NCI-H510A treated with DMSO at 0.1 percent for 48 hours (cell line): ENCODE results near the gene MRGPRX4.
"Not testable (repeated sequence)": the region's sequence is repeated elsewhere in the genome, so short reads cannot be mapped to it uniquely, and the experiment has no call there.

Experiments used
- DNase-seq: peaks from one replicate; lab custom pipeline; 2025; lab: John Stamatoyannopoulos, UW

Gene MRGPRX4

DNA sequence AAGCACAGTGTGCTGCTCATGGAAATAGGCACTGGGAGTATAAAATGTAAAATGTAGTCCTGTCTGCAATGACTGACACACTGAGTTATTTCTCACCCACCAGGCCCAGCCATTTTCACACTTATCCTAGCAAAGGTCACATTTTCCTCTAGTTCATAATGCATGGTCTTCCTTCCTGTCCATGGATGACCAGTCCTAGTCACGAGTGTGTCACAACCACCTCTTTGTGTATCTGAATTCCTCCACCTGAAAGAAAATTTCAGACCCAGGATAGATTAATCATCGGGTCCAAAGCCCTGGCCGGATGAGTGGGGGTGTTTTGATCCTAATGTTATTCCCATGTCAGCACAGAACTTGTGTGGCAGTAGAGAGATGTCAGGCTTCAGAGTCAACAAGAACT is at the start of gene MRGPRX4:
MRGPRX4 (plus strand) TSS at position 172 of the 400 bp plus-strand sequence. CDS start 420 bp downstream, outside the sequence.
- no peak for DNase-seq

- DNase-seq = not testable (repeated sequence)
Observed at GRCh38 chr11:18131115-18131514, 41.5 kb upstream of the MRGPRX4 start.

DNA sequence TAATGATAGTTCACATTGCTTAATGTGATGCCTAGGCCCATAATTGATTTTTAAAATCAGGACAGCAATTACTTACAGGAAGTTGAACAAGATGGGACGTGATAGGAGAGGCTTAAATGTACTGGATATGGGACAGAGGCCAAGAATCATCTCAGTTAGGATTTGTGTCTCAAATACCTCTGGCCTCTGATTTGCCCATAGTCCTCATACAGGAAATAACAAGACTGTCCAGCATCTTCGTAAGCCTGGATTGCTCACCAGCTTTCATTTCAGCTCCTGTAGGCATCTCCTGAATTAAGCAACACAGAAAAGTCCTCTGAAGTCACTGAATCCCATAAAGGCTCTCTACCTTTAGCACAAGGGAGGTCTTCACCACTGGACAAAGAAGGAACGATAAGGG is 40.3 kb upstream of the MRGPRX4 start, which contains the start of gene MRGPRX3:
MRGPRX3 (plus strand) TSS at position 231 of the 400 bp plus-strand sequence. CDS start 4,632 bp downstream, outside the sequence.
- no peak for DNase-seq

DNA sequence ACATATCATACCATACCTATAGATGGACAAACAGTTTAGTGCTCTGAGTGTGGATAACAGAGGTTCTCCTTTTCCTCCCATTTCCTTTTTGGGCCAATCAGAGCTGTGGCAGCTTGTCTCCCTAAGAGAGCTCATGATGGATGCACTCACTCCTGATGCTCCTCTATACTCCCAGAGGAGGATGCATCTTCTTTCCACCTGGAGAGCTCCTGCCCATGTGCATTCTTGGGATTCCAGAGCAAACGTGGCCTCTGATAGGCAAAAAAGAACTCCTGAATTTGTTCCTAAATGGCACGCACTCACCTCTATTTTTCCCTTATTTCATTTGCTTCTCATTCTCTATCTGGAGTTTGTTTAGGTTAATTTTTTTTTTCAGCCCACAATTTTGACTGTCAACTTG is 37.3 kb upstream of the MRGPRX4 start:
- no peak for DNase-seq

GRCh38 chr11:18137186-18137800 is 35.3 kb upstream of the MRGPRX4 start:
- no peak for DNase-seq

DNA sequence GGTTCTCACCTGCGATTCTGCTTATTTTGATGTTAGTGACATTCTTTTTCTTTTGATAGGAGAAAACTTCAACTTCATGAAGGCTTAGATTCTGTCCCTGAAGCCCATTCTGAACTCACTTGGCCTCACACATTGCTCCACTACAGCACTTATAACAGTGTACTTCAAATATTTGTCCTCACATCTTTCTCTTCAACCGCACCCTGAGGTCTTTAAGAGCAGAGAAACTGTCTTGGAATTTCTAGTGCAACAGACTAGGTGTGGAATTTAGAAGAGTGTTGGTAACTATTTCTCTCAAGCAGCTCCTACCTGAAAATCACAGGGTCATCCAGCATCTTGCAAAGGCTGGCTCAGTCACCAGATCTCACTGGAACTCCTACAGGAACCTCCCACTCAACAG is 32.5 kb upstream of the MRGPRX4 start:
- DNase-seq = no peak

- DNase-seq = no peak
Observed at GRCh38 chr11:18144243-18144642, 28.4 kb upstream of the MRGPRX4 start.

GRCh38 chr11:18145025-18145424 is 27.6 kb upstream of the MRGPRX4 start:
- DNase-seq = no peak

- no peak for DNase-seq
Observed at GRCh38 chr11:18145837-18146236, 26.8 kb upstream of the MRGPRX4 start.

DNA sequence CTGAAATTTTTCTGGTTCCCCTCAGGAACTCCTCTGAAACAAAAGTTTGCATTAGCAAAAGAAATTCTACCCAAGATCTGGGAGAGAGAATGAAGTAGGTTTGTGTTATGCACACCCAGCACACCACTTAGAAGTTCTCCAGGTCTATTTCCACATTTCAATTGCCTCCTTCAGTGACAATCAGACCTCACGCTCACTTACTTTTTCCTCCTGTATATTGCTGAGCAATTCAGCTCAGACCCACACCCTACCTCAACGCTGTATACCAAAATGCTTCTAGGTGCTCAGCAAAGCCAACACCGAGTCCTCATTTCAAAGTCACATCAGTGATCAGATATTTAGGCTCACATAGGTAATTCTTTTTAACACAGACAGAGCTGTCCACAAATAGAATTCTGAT is 21.1 kb upstream of the MRGPRX4 start:
- no peak for DNase-seq

- no peak for DNase-seq
Observed at GRCh38 chr11:18168372-18168771, 4.3 kb upstream of the MRGPRX4 start.

GRCh38 chr11:18171377-18172000 is 1.1 kb upstream of the MRGPRX4 start:
- DNase-seq = no peak

DNA sequence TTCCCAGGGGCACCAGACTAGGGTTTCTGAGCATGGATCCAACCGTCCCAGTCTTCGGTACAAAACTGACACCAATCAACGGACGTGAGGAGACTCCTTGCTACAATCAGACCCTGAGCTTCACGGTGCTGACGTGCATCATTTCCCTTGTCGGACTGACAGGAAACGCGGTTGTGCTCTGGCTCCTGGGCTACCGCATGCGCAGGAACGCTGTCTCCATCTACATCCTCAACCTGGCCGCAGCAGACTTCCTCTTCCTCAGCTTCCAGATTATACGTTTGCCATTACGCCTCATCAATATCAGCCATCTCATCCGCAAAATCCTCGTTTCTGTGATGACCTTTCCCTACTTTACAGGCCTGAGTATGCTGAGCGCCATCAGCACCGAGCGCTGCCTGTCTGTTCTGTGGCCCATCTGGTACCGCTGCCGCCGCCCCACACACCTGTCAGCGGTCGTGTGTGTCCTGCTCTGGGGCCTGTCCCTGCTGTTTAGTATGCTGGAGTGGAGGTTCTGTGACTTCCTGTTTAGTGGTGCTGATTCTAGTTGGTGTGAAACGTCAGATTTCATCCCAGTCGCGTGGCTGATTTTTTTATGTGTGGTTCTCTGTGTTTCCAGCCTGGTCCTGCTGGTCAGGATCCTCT is 709 bp downstream of the MRGPRX4 start:
- no peak for DNase-seq

DNA sequence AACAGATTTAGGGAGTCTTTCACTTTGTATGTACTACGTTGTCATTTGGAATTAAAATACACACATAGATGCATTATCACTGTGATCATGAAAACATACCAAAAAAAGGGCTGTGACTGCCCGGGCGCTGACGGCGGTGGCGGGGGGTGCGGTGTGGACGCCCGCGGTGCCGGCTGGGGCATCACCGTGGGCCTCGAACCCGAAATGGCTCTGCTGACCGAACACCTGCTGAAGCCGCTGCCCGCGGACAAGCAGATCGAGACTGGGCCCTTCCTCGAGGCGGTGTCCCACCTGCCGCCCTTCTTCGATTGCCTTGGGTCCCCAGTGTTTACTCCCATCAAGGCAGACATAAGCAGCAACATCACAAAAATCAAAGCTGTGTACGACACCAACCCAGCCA is 16.2 kb downstream of the MRGPRX4 start:
- DNase-seq = no peak

DNA sequence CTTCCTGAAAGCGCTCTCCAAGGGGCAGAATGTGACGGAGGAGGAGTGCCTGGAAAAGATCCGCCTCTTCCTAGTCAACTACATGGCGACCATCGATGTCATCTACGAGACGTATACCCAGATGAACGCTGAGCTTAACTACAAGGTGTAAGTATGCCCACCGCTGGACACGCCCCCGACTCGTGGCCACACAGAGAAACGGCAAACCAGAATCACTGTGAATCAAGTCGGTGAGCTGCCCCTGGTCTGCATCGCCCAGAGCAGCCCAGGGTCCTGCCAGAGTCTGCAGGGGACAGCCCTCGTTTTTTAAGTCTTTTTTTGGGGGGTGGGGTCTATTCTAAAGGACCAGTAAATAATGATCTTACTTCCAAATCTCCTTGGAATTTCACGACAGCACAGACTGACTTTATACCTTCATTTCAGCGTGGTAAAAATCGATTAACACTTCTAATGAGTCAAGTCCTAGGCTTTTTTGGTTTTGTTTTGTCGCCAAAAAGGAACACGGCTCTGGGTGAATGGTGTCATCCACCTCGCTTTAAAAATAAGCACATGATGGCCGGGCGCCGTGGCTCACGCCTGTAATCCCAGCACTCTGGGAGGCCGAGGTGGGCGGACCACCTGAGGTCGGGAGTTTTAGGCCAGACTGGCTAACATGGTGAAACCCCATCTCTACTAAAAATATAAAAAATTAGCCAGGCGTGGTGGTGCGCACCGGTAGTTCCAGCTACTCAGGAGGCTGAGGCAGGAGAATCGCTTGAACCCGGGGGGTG is 17.0 kb downstream of the MRGPRX4 start:
- DNase-seq = not testable (repeated sequence)

- DNase-seq = no peak
Observed at GRCh38 chr11:18191376-18191775, 18.7 kb downstream of the MRGPRX4 start.

- no peak for DNase-seq
Observed at GRCh38 chr11:18193010-18193409, 20.4 kb downstream of the MRGPRX4 start.

DNA sequence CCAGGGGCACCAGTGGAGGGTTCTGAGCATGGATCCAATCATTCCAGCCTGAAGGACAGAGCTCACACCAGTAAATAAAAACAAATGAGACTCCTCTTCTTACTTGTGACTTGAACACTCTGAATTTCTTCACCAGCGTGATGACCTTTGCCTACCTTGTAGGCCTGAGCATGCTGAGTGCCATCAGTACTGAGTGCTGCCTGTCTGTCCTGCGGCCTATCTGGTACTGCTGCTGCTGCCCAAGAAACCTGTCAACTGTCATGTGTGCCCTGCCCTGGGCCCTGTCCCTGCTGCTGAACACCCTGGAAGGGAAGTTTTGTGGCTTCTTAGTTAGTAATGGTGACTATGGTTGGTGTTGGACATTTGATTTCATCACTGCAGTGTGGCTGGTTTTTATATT is 23.9 kb downstream of the MRGPRX4 start:
- DNase-seq = no peak

DNA sequence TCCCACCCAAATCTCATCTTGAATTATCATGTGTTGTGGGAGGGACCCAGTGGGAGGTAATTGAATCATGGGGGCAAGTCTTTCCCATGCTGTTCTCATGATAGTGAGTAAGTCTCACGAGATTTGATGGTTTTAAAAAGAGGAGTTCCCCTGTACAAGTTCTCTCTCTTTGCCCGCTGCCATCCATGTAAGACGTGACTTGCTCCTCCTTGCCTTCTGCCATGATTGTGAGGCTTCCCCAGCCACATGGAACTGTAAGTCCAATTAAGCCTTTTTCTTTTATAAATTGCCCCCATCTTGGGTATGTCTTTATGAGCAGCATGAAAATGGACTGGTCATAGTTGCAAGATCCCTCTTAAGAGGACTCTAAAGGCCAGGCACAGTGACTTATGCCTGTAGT is 25.1 kb downstream of the MRGPRX4 start:
- DNase-seq = not testable (repeated sequence)

GRCh38 chr11:18203723-18204122 is 31.1 kb downstream of the MRGPRX4 start:
- no peak for DNase-seq

GRCh38 chr11:18204220-18204619 is 31.6 kb downstream of the MRGPRX4 start:
- no peak for DNase-seq

- no peak for DNase-seq
Observed at GRCh38 chr11:18204771-18205170, 32.1 kb downstream of the MRGPRX4 start.

GRCh38 chr11:18209058-18209457 is 36.4 kb downstream of the MRGPRX4 start:
- DNase-seq = no peak
